HUES6 (cell line): ENCODE data around the gene SMIM5.

ENCODE experiments used
- H3K27ac ChIP-seq: 2 replicates; pipeline ENCODE4 v1.7.0; 2013; ENCODE audit warnings: low read depth, mild to moderate bottlenecking, low read length, inconsistent platforms
- H3K27me3 ChIP-seq: 2 replicates; pipeline ENCODE4 v1.6.1; 2013; ENCODE audit warnings: low read length; ENCODE audit not compliant: control insufficient read depth, insufficient read depth
- H3K36me3 ChIP-seq: 2 replicates; pipeline ENCODE4 v1.6.1; 2013; ENCODE audit warnings: low read length; ENCODE audit not compliant: control insufficient read depth, insufficient read depth
- H3K4me1 ChIP-seq: 2 replicates; pipeline ENCODE4 v1.6.1; 2013; ENCODE audit warnings: low read length; ENCODE audit not compliant: control insufficient read depth, insufficient read depth
- H3K4me3 ChIP-seq: 2 replicates; pipeline ENCODE4 v1.5.1; 2013; ENCODE audit warnings: low read depth, low read length
- H3K9ac ChIP-seq: one replicate; pipeline ENCODE4 v1.6.1; 2013; ENCODE audit warnings: mild to moderate bottlenecking, low read length
- H3K9me3 ChIP-seq: 2 replicates; pipeline ENCODE4 v1.6.1; 2013; ENCODE audit warnings: low read depth, low read length; ENCODE audit not compliant: control insufficient read depth, insufficient read depth

Gene SMIM5

DNA sequence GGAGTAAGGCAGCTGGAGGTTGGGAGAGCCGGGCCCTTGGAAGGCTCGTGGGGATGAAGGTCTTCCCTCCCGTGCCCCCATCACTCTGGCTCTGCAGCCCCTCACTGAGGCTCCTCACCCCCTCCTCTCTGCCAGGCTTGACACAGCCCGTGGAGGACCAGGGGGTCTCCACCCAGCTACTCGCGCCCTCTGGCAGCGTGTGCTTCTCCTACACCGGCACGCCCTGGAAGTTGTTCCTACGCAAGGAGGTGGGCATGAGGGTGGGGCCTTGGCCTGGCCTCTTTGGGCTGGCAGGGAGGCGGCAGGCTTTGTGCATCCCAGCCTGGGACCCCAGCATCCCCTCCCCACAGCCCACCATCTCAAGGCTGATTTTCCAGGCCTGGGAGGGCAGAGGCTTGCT is 15.6 kb upstream of the SMIM5 start:
- H3K4me3 ChIP-seq: no peak overlapping the region
- no peaks in the 10 kb centered on the region for H3K27me3 ChIP-seq
- no peaks in the 10 kb centered on the region for H3K4me1 ChIP-seq
- H3K36me3 ChIP-seq: no peaks in the 10 kb centered on the region; the same call in 1 of the 2 replicates
- H3K9me3 ChIP-seq: no peaks in the 10 kb centered on the region
- no peak overlapping the region for H3K9ac ChIP-seq
- H3K27ac ChIP-seq: no peak overlapping the region

DNA sequence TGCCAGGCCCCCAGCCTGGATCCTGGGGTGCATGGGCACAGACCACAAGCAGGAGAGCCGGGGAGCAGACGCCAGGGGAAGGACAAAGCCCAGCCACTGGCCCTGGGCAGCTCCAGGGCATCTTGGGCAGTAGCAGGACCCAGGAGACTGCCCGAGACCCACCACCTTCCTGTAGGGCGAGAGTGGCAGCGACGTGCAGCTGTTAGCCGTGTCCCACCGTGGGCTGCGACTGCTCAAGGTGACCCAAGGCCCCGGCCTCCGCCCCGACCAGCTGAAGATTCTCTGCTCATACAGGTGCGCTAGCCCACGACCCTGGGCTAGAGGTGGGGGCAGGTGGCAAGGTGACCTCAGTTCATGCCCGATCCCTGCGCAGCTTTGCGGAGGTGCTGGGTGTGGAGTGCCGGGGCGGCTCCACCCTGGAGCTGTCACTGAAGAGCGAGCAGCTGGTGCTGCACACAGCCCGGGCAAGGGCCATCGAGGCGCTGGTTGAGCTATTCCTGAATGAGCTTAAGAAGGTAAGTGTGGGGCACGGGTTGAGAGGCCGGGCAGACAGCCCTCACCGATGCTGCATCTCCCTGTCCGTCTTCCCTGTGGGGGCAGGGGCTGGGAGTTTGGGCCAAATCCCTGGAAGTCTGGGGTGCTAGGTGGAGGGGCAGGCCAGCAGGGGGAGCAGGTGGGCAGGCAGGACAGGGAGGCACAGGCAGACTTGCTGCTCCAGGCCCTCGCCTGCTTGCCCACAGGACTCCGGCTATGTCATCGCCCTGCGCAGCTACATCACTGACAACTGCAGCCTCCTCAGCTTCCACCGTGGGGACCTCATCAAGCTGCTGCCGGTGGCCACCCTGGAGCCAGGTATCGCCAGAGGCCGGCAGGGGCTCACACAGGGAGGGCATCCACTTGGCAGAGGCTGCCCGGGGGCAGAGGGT is 13.5 kb upstream of the SMIM5 start:
- Histone ChIP-seq H3K9ac (no peak overlapping the region), H3K4me1 (no peaks in the 10 kb centered on the region), H3K36me3 (no peaks in the 10 kb centered on the region; the same call in 1 of the 2 replicates), H3K4me3 (no peak overlapping the region), H3K27ac (no peak overlapping the region), H3K27me3 (no peaks in the 10 kb centered on the region), H3K9me3 (no peaks in the 10 kb centered on the region)

DNA sequence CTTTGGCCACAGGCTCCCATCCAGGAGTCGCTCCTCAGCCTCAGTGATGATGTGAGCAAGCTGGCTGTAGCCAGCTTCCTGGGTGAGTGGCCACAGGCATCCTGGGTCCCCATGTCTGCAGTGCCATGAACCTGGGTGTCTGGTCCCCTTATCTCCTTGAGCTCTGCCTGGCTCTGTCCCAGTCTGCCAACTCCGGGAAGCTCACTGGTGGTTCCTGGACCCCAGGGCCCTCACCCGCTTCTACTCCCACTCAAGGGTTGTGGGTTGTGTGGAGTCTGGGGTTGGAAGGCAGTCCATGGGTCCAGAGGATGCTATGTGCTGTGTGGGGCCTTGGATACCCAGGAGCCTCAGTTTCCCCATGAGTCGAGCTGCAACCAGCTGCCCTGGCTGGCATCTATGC is 11.7 kb upstream of the SMIM5 start:
- Histone ChIP-seq H3K4me1 (no peaks in the 10 kb centered on the region), H3K9ac (no peak overlapping the region), H3K4me3 (no peak overlapping the region), H3K36me3 (peaks cover 8% of the 10 kb centered on the region; the same call in 1 of the 2 replicates), H3K27ac (no peak overlapping the region), H3K27me3 (no peaks in the 10 kb centered on the region), H3K9me3 (no peaks in the 10 kb centered on the region)

DNA sequence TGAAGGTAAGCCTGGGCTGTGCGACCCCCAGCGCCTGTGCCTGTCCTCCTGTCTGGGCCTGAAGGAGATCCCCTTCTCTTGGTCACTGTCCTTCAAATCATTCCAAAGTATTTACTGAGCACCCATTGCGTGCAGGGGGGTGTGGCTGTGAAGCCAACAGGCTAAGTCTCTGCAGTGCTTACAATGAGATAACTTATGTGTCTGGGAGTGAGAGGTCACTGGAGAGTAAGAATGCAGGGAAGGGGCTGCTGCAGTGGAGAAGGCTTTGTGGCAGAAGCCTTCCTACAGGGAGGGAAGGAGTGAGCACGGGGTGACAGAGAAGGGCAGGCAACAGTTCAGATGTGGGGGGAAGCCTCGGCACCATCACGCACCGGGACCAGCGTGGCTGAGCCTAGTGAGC is 11.2 kb upstream of the SMIM5 start:
- Histone ChIP-seq H3K9me3 (no peaks in the 10 kb centered on the region), H3K27me3 (no peaks in the 10 kb centered on the region), H3K36me3 (peaks cover 13% of the 10 kb centered on the region; the same call in 1 of the 2 replicates), H3K4me1 (no peaks in the 10 kb centered on the region), H3K27ac (no peak overlapping the region), H3K4me3 (no peak overlapping the region), H3K9ac (no peak overlapping the region)

DNA sequence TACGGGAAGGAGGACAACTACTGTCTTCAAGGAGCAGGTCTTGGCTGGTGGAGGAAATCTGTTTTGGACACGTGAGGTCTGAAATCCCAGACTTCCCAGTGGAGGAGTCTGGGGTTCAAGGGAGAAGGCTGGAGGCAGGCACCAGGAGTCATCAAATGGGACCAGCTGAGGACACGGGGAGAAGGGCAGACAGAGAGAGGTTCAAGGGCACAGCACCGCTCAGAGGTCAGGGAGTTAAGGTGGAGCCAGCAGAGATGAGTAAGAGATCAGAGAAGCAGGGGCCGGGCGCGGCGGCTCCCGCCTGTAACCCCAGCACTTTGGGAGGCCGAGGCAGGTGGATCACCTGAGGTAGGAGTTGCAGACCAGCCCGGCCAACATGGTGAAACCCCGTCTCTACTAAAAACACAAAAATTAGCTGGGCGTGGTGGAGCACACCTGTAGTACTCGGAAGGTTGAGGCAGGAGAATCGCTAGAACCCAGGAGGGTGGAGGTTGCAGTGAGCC is 10.4 kb upstream of the SMIM5 start:
- no peaks in the 10 kb centered on the region for H3K4me1 ChIP-seq
- no peak overlapping the region for H3K9ac ChIP-seq
- no peak overlapping the region for H3K27ac ChIP-seq
- H3K9me3 ChIP-seq: no peaks in the 10 kb centered on the region
- peaks cover 17% of the 10 kb centered on the region for H3K36me3 ChIP-seq
- H3K27me3 ChIP-seq: no peaks in the 10 kb centered on the region
- H3K4me3 ChIP-seq: no peak overlapping the region

DNA sequence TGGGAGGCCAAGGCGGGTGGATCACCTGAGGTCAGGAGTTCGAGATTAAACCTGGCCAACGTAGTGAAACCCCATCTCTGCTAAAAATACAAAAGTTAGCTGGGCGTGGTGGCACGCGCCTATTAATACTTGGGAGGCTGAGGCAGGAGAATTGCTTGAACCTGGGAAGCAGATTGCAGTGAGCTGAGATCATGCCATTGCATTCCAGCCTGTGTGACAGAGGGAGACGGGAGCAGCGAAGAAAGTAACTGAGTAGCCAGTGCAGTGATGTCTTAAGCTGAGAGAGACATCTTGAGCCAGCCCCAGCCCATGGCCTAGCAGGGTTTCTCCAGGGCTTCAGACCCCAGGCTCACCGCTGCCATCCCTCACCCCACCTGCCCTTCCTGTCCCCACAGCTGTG is 9.8 kb upstream of the SMIM5 start:
- H3K27me3 ChIP-seq: no peaks in the 10 kb centered on the region

DNA sequence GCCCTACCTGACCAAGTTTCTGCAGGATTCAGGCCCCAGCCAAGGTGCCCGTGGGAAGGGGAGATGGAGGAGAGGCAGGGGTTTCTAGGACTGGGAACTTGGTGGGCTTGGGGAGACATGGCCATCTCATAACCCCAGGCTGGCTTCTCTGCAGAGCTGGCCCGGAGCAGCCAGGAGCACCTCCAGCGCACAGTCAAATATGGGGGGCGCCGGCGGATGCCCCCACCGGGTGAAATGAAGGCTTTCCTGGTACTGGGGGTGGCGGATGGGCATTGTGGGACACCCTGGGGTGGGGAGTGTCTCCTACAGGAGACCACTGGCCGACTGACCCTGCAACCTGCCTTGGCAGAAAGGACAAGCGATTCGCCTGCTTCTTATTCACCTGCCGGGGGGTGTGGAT is 9.2 kb upstream of the SMIM5 start:
- no peaks in the 10 kb centered on the region for H3K9me3 ChIP-seq
- H3K27ac ChIP-seq: no peak overlapping the region
- no peaks in the 10 kb centered on the region for H3K4me1 ChIP-seq
- no peak overlapping the region for H3K4me3 ChIP-seq
- H3K27me3 ChIP-seq: no peaks in the 10 kb centered on the region
- H3K36me3 ChIP-seq: peaks cover 22% of the 10 kb centered on the region
- no peak overlapping the region for H3K9ac ChIP-seq

More for the DNA sequence above, 9.8 kb upstream of the SMIM5 start:
- Histone ChIP-seq H3K9me3 (no peaks in the 10 kb centered on the region), H3K4me3 (no peak overlapping the region), H3K9ac (no peak overlapping the region), H3K36me3 (peaks cover 22% of the 10 kb centered on the region), H3K27ac (no peak overlapping the region), H3K4me1 (no peaks in the 10 kb centered on the region)

DNA sequence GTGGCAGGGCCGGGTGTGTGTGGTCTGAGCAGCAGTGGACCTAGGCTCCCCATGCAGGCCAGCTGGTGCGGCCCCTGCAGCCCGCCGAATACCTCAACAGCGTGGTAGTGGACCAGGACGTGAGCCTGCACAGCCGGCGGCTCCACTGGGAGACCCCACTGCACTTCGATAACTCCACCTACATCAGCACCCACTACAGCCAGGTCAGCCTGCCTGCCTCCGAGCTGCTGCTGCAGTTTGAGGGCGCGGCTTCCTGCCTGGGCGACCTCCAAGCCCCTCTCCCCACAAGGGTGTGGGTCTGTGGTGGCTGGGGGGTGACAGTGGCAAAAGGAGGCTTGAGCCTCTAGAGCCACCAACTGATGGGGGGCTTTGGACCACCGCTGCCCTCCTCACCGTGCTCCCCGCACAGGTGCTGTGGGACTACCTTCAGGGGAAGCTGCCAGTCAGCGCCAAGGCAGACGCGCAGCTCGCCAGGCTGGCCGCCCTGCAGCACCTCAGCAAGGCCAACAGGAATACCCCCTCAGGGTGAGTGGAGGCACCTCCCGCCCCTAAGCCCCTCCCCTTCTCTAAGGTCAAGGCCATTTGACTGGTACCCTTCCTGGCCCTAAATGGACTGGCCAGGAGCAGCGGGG is 8.4 kb upstream of the SMIM5 start:
- Histone ChIP-seq H3K27me3 (no peaks in the 10 kb centered on the region), H3K9me3 (no peaks in the 10 kb centered on the region), H3K36me3 (peaks cover 22% of the 10 kb centered on the region), H3K27ac (no peak overlapping the region), H3K9ac (no peak overlapping the region), H3K4me1 (no peaks in the 10 kb centered on the region), H3K4me3 (no peak overlapping the region)

DNA sequence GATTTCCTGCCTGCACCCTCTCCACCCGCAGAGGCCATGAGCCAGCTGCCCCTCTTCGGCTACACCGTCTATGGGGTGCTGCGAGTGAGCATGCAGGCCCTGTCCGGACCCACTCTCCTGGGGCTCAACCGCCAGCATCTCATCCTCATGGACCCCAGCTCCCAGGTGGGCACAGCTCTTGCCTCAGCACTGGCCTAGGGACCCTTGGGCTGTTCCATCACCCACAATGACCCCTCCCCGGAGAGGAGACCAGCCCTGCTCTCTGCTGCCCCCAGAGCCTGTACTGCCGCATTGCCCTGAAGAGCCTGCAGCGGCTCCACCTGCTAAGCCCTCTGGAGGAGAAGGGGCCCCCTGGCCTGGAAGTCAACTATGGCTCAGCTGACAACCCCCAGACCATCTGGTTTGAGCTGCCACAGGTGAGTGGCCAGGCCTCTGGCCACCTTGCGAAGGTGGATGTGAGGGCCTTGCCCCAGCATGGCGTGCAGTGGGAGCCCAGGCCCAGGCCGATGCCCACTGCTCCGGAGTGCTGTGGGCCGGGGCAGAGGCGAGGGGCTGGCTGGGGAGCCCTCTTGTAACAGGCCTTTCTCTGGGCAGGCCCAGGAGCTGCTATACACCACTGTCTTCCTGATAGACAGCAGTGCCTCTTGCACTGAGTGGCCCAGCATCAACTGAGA is 7.3 kb upstream of the SMIM5 start:
- Histone ChIP-seq H3K4me1 (no peaks in the 10 kb centered on the region), H3K36me3 (peaks cover 30% of the 10 kb centered on the region), H3K4me3 (no peak overlapping the region), H3K27ac (no peak overlapping the region), H3K9ac (no peak overlapping the region), H3K9me3 (no peaks in the 10 kb centered on the region), H3K27me3 (no peaks in the 10 kb centered on the region)

DNA sequence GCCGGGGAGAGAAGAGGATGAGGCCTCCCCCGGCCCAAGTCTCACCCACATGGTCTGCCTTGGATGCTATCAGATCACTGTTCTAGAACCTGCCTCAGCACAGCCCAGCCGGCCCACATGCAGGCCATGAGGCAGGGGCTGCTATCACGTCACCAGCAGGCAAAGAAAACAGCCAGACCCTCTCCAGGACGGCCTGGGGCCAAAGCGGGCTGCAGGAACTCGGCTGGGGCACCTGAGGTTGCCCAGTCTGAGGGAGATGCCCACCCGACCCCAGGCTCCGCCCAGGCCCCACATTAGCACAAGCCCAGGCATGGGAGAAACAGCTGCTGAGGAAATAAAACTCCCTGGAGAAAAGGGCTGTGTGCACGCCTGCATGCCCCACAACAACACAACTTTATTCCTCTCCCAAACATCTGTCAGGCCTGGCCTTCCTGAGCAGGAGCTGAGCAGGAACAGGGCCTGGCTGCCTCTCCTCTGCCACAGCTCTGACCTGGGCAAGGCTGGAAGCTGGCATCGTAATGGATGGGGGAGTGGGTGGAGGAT is 6.7 kb upstream of the SMIM5 start:
- Histone ChIP-seq H3K4me1 (no peaks in the 10 kb centered on the region), H3K4me3 (no peak overlapping the region), H3K36me3 (peaks cover 34% of the 10 kb centered on the region), H3K9ac (no peak overlapping the region), H3K9me3 (no peaks in the 10 kb centered on the region), H3K27me3 (no peaks in the 10 kb centered on the region), H3K27ac (no peak overlapping the region)
